PC-3 (cell line): ENCODE data around the gene TPH2.

Source experiments
- EZH2 ChIP-seq: fragments of 300-600 bp; sonication (generic); IDR thresholded peaks from one replicate; pipeline ENCODE4 v1.6.1; 2017; ENCODE audit warnings: antibody characterized with exemption, mild to moderate bottlenecking, low read length; ENCODE audit not compliant: unreplicated experiment
- EZH2phosphoT487 ChIP-seq: fragments of 300-600 bp; sonication (generic); IDR thresholded peaks from 2 replicates; pipeline ENCODE4 v1.6.1; 2018; ENCODE audit warnings: mild to moderate bottlenecking, antibody characterized with exemption, low read length, borderline replicate concordance
- TF ChIP-seq, protein P1 (sequence below): fragments of 300-600 bp; sonication (generic); conservative IDR thresholded peaks from 2 replicates; pipeline ENCODE4 v1.5.1; 2017; ENCODE audit warnings: antibody characterized with exemption, low read depth, mild to moderate bottlenecking, low read length

- TF ChIP-seq, protein P1, sequence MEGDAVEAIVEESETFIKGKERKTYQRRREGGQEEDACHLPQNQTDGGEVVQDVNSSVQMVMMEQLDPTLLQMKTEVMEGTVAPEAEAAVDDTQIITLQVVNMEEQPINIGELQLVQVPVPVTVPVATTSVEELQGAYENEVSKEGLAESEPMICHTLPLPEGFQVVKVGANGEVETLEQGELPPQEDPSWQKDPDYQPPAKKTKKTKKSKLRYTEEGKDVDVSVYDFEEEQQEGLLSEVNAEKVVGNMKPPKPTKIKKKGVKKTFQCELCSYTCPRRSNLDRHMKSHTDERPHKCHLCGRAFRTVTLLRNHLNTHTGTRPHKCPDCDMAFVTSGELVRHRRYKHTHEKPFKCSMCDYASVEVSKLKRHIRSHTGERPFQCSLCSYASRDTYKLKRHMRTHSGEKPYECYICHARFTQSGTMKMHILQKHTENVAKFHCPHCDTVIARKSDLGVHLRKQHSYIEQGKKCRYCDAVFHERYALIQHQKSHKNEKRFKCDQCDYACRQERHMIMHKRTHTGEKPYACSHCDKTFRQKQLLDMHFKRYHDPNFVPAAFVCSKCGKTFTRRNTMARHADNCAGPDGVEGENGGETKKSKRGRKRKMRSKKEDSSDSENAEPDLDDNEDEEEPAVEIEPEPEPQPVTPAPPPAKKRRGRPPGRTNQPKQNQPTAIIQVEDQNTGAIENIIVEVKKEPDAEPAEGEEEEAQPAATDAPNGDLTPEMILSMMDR, result no peak
- TF ChIP-seq EZH2 (no peak), EZH2phosphoT487 (no peak)
Observed at GRCh38 chr12:71958993-71959578, 20.4 kb downstream of the TPH2 start.
